AG09309 (cell line): ENCODE measurements around the gene CDK6.

Experiments
- DNase-seq: peaks from one replicate; pipeline ENCODE4 v3.0.0-alpha.2; 2010; ENCODE audit warnings: low read depth
- H3K4me3 ChIP-seq: 2 replicates; pipeline ENCODE4 v1.5.1; 2011; ENCODE audit warnings: mild to moderate bottlenecking, low read depth, low read length, moderate library complexity; ENCODE audit not compliant: control insufficient read depth
- TF ChIP-seq, protein P1 (sequence below): IDR thresholded peaks from 2 replicates; pipeline ENCODE4 v1.5.1; 2011; ENCODE audit warnings: mild to moderate bottlenecking, low read depth, low read length, inconsistent platforms; ENCODE audit not compliant: insufficient read depth, control insufficient read depth; ENCODE audit errors: missing control alignments

Gene CDK6

DNA sequence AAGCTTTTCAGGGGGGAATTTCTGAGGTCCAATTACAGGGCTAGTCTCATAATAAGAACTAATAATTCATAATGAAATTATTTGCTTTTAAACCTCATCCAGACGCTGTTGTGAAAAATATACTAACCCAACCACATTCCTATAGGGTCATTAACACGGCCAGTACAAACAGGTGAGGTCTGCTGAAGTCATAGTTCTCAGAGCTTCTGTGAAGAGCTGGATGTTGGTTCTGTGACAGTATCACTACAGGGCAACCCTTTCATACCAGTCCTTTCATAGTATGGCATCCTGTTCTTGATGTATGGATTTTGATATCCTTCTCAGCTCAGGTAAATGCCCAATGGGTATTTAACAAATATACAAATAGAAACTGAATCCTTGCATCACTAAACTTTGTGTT is 183.8 kb downstream of the CDK6 start:
- TF ChIP-seq, protein P1, sequence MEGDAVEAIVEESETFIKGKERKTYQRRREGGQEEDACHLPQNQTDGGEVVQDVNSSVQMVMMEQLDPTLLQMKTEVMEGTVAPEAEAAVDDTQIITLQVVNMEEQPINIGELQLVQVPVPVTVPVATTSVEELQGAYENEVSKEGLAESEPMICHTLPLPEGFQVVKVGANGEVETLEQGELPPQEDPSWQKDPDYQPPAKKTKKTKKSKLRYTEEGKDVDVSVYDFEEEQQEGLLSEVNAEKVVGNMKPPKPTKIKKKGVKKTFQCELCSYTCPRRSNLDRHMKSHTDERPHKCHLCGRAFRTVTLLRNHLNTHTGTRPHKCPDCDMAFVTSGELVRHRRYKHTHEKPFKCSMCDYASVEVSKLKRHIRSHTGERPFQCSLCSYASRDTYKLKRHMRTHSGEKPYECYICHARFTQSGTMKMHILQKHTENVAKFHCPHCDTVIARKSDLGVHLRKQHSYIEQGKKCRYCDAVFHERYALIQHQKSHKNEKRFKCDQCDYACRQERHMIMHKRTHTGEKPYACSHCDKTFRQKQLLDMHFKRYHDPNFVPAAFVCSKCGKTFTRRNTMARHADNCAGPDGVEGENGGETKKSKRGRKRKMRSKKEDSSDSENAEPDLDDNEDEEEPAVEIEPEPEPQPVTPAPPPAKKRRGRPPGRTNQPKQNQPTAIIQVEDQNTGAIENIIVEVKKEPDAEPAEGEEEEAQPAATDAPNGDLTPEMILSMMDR, result no peak
- no peak for DNase-seq
- H3K4me3 ChIP-seq, result no peak overlapping the region

DNA sequence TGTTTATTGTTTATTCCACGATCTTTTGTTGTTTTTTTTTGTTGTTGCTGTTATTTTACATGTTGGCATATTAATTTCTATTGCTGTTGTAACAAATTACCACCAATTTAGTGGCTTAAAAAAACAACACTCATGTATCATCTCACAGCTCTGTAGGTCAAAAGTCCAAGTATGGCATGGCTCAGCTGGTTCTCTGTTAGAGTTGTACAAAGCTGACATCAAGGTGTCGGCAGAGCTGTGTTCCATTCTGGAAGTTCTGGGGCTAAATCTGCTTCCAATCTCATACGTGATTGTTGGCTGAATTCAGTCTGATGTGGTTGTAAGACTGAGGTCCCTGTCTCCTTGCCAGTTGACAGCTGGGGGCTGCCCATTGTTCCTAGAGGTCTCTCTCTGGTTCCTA is 186.0 kb downstream of the CDK6 start:
- no peak overlapping the region for H3K4me3 ChIP-seq
- DNase-seq, result no peak
- TF ChIP-seq, protein P1, result no peak

DNA sequence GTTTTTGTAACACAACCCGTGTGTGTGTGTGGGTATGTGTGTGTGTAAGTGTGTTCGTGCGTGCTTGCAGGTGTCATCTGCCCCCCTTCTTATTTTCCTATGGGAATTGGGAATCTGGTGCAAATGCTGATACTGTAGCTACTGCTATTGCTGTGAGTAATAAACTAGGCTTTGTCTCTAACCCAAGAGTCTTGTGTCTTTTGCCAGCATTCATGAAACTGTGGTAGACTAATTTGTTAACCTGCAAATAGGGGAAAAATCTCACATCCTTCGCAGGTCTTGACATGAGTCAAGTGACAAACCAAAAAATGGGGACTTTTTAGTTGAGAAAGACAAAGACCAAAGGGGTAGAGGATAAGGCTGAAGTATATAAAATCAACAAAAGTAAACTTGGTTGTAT is 188.3 kb downstream of the CDK6 start:
- no peak overlapping the region for H3K4me3 ChIP-seq
- no peak for DNase-seq
- TF ChIP-seq, protein P1, result no peak

DNA sequence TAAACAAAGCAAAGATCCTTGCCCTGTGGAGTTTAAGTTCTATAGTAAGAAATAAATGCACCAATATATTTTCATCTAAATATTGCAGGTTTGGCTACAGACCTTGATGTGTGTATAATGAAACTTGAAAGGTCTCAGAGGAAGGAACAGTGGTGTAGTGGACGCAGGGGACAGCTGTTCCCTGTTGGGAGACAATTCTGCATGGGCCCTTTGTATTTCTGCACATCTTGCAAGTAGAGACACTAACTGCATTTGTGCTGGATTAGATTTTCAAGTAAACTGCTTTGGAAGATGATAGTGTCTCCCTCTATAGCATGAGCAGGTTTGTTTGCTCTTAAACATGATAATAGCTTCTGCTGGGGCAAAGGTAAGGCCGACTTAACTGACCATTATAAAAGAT is 188.7 kb downstream of the CDK6 start:
- DNase-seq, result no peak
- TF ChIP-seq, protein P1, result no peak

DNA sequence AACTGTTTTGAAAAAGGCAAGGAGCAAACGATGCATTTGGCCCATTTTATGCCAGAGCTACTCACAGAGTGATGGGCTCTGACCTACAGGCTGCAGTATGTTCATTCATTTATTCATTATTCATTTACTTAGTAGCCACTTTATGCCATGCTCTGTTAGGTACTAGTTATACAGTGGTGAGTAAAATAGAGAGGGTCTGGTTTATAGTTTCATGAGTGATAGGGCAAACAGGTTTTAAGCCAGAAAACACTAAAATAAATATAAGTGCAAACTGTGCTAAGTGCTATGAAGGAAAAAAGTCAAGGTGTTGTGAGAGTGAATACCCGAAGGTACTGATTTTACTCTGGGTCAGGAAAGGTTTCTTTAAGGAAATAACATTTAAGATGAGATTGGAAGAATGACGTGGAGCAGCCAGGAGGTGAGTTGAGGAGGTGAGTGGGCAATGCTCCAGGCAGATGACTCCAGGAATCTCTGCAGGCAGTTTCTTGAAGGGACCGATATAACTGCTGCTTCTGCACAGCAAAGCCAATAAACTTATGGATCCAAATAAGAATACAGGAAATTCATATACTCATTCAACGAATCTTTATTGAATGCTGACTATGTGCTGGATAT is 189.3 kb downstream of the CDK6 start:
- no peak overlapping the region for H3K4me3 ChIP-seq
- TF ChIP-seq, protein P1, result no peak
- DNase-seq, result no peak

More for the DNA sequence above, 188.7 kb downstream of the CDK6 start:
- H3K4me3 ChIP-seq, result no peak overlapping the region

DNA sequence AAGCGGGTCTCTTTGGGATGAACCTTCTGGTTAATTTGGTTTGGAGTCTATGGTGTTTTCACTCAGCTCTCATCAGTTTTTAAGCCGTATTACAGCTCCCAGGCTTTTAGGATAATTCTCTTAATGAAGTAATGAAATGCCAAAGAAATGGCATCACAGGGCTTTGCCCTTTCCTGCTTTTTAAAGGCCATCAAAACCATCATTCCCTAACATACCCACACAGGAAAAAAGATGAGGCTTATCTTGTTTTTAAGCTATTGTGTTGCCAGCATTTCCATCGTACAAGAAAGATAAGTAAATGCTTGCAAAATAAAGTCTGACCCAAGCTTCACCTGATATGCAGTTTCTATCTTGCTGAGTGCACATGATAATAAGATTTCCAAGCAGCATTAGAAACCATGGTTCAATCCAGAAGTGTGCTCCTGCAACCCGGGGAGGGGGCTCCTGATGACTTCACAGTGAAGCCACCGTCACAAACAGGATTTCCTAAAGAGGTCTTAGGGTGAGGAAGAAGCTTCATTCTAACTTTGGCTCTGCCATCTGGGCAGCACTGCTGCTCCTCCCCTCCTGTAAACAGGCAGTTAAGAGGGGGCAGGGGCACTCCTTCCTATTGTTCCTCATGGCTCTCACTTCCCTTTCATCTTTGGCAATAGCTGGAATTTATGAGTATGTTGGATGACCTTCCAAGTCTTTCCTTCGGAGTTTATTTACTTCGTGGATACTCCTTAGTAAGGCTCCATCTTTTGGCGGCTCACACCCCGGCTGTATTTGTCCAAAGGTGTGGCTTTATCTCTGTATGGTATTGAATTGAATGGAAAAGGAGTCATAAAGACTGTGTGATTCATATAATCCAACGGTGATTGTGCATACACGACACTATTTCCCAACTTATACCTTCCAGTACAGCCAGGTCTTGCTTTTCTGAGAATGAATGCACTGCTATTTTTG is 191.0 kb downstream of the CDK6 start:
- no peak for DNase-seq

More for the DNA sequence above, 191.0 kb downstream of the CDK6 start:
- H3K4me3 ChIP-seq, result no peak overlapping the region
- TF ChIP-seq, protein P1, result no peak
